CD8-positive, alpha-beta memory T cell (primary cell): ENCODE data around the gene GAPVD1. TPM values are rescaled to one million over a fixed set of nuclear protein-coding genes. Genes with fewer than 3 reads are reported as not detected.

Experiments used
- polyA plus RNA-seq: library from polyadenylated mRNA; unstranded; fragments of 300-500 nt; fragmentation: Illumina TruSeq; gene quantifications from one replicate; pipeline ENCODE4 v1.2.3, GENCODE V29; 2021
- total RNA-seq, 2 experiments: library from RNA; stranded (reverse); gene quantifications; one replicate each; pipeline ENCODE4 v1.2.3, GENCODE V29; 2021

Gene GAPVD1
- total and polyA plus RNA-seq, 3 experiments from 2014 or later: 42.7 to 55.4 (median 44.8) TPM

Other genes with a start within 250 kb of the GAPVD1 start
- 1 to 10 TPM; 8.3 to 8.5 TPM for gene SCAI, start 118.3 kb upstream of the GAPVD1 start, total RNA-seq
- gene SCAI, start 118.3 kb upstream of the GAPVD1 start, polyA plus RNA-seq: 0.72 TPM
- gene PPP6C, start 72.0 kb upstream of the GAPVD1 start, total RNA-seq: 10 to 100 TPM; 48.9 to 50.5 TPM
- gene PPP6C, start 72.0 kb upstream of the GAPVD1 start, polyA plus RNA-seq: 56.2 TPM
- gene RABEPK, start 61.3 kb upstream of the GAPVD1 start, total RNA-seq: 10 to 100 TPM; 39.6 to 40.1 TPM
- gene RABEPK, start 61.3 kb upstream of the GAPVD1 start, polyA plus RNA-seq: 32.6 TPM
- 100 to 1,000 TPM; 229 to 237 TPM for gene HSPA5, start 20.5 kb upstream of the GAPVD1 start, total RNA-seq
- 251 TPM for gene HSPA5, start 20.5 kb upstream of the GAPVD1 start, polyA plus RNA-seq